PC-3 (cell line): ENCODE data around the gene FMO3. TPM values are rescaled to one million over a fixed set of nuclear protein-coding genes. Genes with fewer than 3 reads are reported as not detected.

Experiments used
- ATAC-seq: fragments of 200-7000 bp; cut with Tn5 transposase; 2 replicates; pipeline ENCODE4 v1.9.1; 2020; ENCODE audit warnings: mild to moderate bottlenecking, moderate library complexity
- BruUV-seq: library from RNA; stranded (reverse); fragments of 400-500 nt; replicated peaks from 2 replicates; lab custom pipeline; 2021; lab: Mats Ljungman, UMichigan
- CTCF ChIA-PET: fragments of 300-600 bp; sonication (Branson Sonifier 250); formaldehyde crosslinking; loops from one replicate; lab custom pipeline; 2022; ENCODE audit warnings: antibody characterized with exemption; lab: Charles Lee
- POLR2A ChIA-PET: fragments of 300-600 bp; sonication (Branson Sonifier 250); formaldehyde crosslinking; loops from one replicate; lab custom pipeline; 2022; ENCODE audit warnings: antibody characterized with exemption; ENCODE audit not compliant: unreplicated experiment; lab: Charles Lee
- DNase-seq: peaks from one replicate; pipeline ENCODE4 v3.0.0-alpha.2; 2015
- H2AFZ ChIP-seq: fragments of 300-600 bp; sonication (generic); 2 replicates; pipeline ENCODE4 v1.6.0; 2016; ENCODE audit warnings: antibody characterized with exemption, low read length
- H3F3A ChIP-seq: fragments of 300-600 bp; sonication (generic); one replicate; pipeline ENCODE4 v1.6.0; 2017; ENCODE audit warnings: antibody characterized with exemption, low read length, control low read depth, mild to moderate bottlenecking; ENCODE audit not compliant: unreplicated experiment
- H3K27ac ChIP-seq: fragments of 300-600 bp; sonication (generic); 2 replicates; pipeline ENCODE4 v1.5.1; 2016; ENCODE audit warnings: mild to moderate bottlenecking, low read length
- H3K27me3 ChIP-seq: fragments of 300-600 bp; sonication (generic); 2 replicates; pipeline ENCODE4 v1.6.1; 2016; ENCODE audit warnings: low read length, mixed read lengths
- H3K36me3 ChIP-seq: fragments of 300-600 bp; sonication (generic); 2 replicates; pipeline ENCODE4 v1.6.1; 2016; ENCODE audit warnings: low read depth, mixed run types, low read length, mixed read lengths
- H3K4me1 ChIP-seq: fragments of 300-600 bp; sonication (generic); 2 replicates; pipeline ENCODE4 v1.5.1; 2016; ENCODE audit warnings: low read length; ENCODE audit not compliant: insufficient read depth
- H3K4me2 ChIP-seq: fragments of 300-600 bp; sonication (generic); 2 replicates; pipeline ENCODE4 v1.6.0; 2016; ENCODE audit warnings: low read length
- H3K4me3 ChIP-seq: fragments of 300-600 bp; sonication (generic); 2 replicates; pipeline ENCODE4 v1.5.1; 2016; ENCODE audit warnings: mild to moderate bottlenecking, low read length, mixed read lengths
- H3K79me2 ChIP-seq: fragments of 300-600 bp; sonication (generic); 2 replicates; pipeline ENCODE4 v1.6.1; 2017; ENCODE audit warnings: low read length, mixed read lengths
- H3K9ac ChIP-seq: fragments of 300-600 bp; sonication (generic); 2 replicates; pipeline ENCODE4 v1.6.0; 2016; ENCODE audit warnings: mild to moderate bottlenecking, low read length
- H3K9me2 ChIP-seq: fragments of 300-600 bp; sonication (generic); replicated peaks from 2 replicates; pipeline ENCODE4 v1.6.1; 2016; ENCODE audit warnings: mixed run types, low read length, mixed read lengths
- H3K9me3 ChIP-seq: fragments of 300-600 bp; sonication (generic); 2 replicates; pipeline ENCODE4 v1.6.1; 2016; ENCODE audit warnings: low read length, mixed read lengths
- H4K20me1 ChIP-seq: fragments of 300-600 bp; sonication (generic); 2 replicates; pipeline ENCODE4 v1.6.1; 2016; ENCODE audit warnings: low read length, mixed read lengths
- CTCF ChIP-seq: fragments of 300-600 bp; sonication (generic); conservative IDR thresholded peaks from 2 replicates; pipeline ENCODE4 v1.5.1; 2017; ENCODE audit warnings: antibody characterized with exemption, low read depth, mild to moderate bottlenecking, low read length
- EZH2 ChIP-seq: fragments of 300-600 bp; sonication (generic); IDR thresholded peaks from one replicate; pipeline ENCODE4 v1.6.1; 2017; ENCODE audit warnings: antibody characterized with exemption, mild to moderate bottlenecking, low read length; ENCODE audit not compliant: unreplicated experiment
- EZH2phosphoT487 ChIP-seq: fragments of 300-600 bp; sonication (generic); IDR thresholded peaks from 2 replicates; pipeline ENCODE4 v1.6.1; 2018; ENCODE audit warnings: mild to moderate bottlenecking, antibody characterized with exemption, low read length, borderline replicate concordance
- intact Hi-C: fragments of 100-400 bp; cut with micrococcal nuclease; formaldehyde crosslinking; loops from 2 replicates; pipeline ENCODE4 v1.9.0; 2023
- total RNA-seq: library from RNA; depleted of rRNA; stranded (reverse); fragments of >200 nt; gene quantifications from 2 replicates; pipeline ENCODE4 v1.2.3, GENCODE V29; 2014

FMO3 gene
- total RNA-seq, 1 experiment from 2014 or later: not detected

- Histone ChIP-seq H3K9ac (no peak overlapping the region), H2AFZ (no peak overlapping the region), H3K4me3 (no peak overlapping the region), H3F3A (no peaks in the 10 kb centered on the region), H3K27me3 (peaks cover 35% of the 10 kb centered on the region), H3K4me2 (no peak overlapping the region), H4K20me1 (no peaks in the 10 kb centered on the region), H3K79me2 (no peaks in the 10 kb centered on the region), H3K9me2 (no peaks in the 10 kb centered on the region), H3K36me3 (no peaks in the 10 kb centered on the region), H3K27ac (no peak overlapping the region), H3K4me1 (no peaks in the 10 kb centered on the region), H3K9me3 (no peaks in the 10 kb centered on the region)
- TF ChIP-seq CTCF (no peak), EZH2 (no peak), EZH2phosphoT487 (no peak)
- ATAC-seq (no peak), DNase-seq (no peak)
- POLR2A ChIA-PET: no interaction called here
- BruUV-seq: no TSS peak
- CTCF ChIA-PET: no interaction called here
- intact Hi-C loops: no loop called here
Measured at GRCh38 chr1:171082606-171083005, 8.1 kb upstream of the FMO3 start.

- BruUV-seq: no TSS peak
- no peak for DNase-seq
- Histone ChIP-seq H3K9me2 (no peaks in the 10 kb centered on the region), H3K4me1 (no peaks in the 10 kb centered on the region), H3K27me3 (peaks cover 41% of the 10 kb centered on the region), H3K36me3 (no peaks in the 10 kb centered on the region), H3K79me2 (no peaks in the 10 kb centered on the region), H4K20me1 (no peaks in the 10 kb centered on the region), H3K27ac (no peak overlapping the region), H3K9me3 (no peaks in the 10 kb centered on the region), H2AFZ (no peak overlapping the region), H3K4me2 (no peak overlapping the region), H3K4me3 (no peak overlapping the region), H3K9ac (no peak overlapping the region), H3F3A (no peaks in the 10 kb centered on the region)
- ATAC-seq: no peak
- TF ChIP-seq EZH2phosphoT487 (no peak), CTCF (no peak)
- CTCF ChIA-PET: no interaction called here
- POLR2A ChIA-PET: no interaction called here
- intact Hi-C loops: no loop called here
Measured at GRCh38 chr1:171083222-171083621, 7.5 kb upstream of the FMO3 start.

GRCh38 chr1:171084091-171084490 lies 6.6 kb upstream of the FMO3 start:
- ATAC-seq: no peak
- intact Hi-C loops: no loop called here
- Histone ChIP-seq H3K36me3 (no peaks in the 10 kb centered on the region), H3K9me3 (no peaks in the 10 kb centered on the region), H2AFZ (no peak overlapping the region), H3K4me3 (no peak overlapping the region), H3K4me1 (no peaks in the 10 kb centered on the region), H3K79me2 (no peaks in the 10 kb centered on the region), H3K9ac (no peak overlapping the region), H3K27ac (no peak overlapping the region), H4K20me1 (no peaks in the 10 kb centered on the region), H3F3A (no peaks in the 10 kb centered on the region), H3K27me3 (peaks cover 48% of the 10 kb centered on the region), H3K4me2 (no peak overlapping the region), H3K9me2 (no peaks in the 10 kb centered on the region)
- POLR2A ChIA-PET: no interaction called here
- TF ChIP-seq EZH2: no peak
- no peak for DNase-seq
- no TSS peak for BruUV-seq
- CTCF ChIA-PET: no interaction called here
